Smooth muscle cell (in vitro differentiated cells): ENCODE data around the gene PRRX1. TPM values are rescaled to one million over a fixed set of nuclear protein-coding genes. Genes with fewer than 3 reads are reported as not detected.

Experiments used
- DNase-seq: peaks from one replicate; lab custom pipeline; 2025; ENCODE audit not compliant: unreplicated experiment; lab: John Stamatoyannopoulos, UW
- H2AFZ ChIP-seq: fragments of 200-600 bp; sonication (generic); 2 replicates; pipeline ENCODE4 v1.6.0; 2016; ENCODE audit warnings: antibody characterized with exemption, low read depth, mild to moderate bottlenecking
- H3F3A ChIP-seq: fragments of 200-600 bp; sonication (generic); 2 replicates; pipeline ENCODE4 v1.6.0; 2017; ENCODE audit warnings: antibody characterized with exemption, low read depth
- H3K27ac ChIP-seq: fragments of 200-600 bp; sonication (generic); 2 replicates; pipeline ENCODE4 v1.5.1; 2016; ENCODE audit warnings: low read depth, mild to moderate bottlenecking
- H3K27me3 ChIP-seq: fragments of 200-600 bp; sonication (generic); 2 replicates; pipeline ENCODE4 v1.6.1; 2016; ENCODE audit warnings: low read depth, mild to moderate bottlenecking
- H3K36me3 ChIP-seq: fragments of 200-600 bp; sonication (generic); 2 replicates; pipeline ENCODE4 v1.5.1; 2016; ENCODE audit warnings: low read depth
- H3K4me1 ChIP-seq: fragments of 200-600 bp; sonication (generic); 2 replicates; pipeline ENCODE4 v1.5.1; 2016; ENCODE audit warnings: low read depth
- H3K4me2 ChIP-seq: fragments of 200-600 bp; sonication (generic); 2 replicates; pipeline ENCODE4 v1.6.0; 2016; ENCODE audit warnings: mild to moderate bottlenecking
- H3K4me3 ChIP-seq: fragments of 200-600 bp; sonication (generic); 2 replicates; pipeline ENCODE4 v1.5.1; 2016; ENCODE audit warnings: mild to moderate bottlenecking
- H3K79me2 ChIP-seq: fragments of 200-600 bp; sonication (generic); 2 replicates; pipeline ENCODE4 v1.6.0; 2016; ENCODE audit warnings: low read depth, mild to moderate bottlenecking
- H3K9ac ChIP-seq: fragments of 200-600 bp; sonication (generic); 2 replicates; pipeline ENCODE4 v1.6.0; 2016; ENCODE audit warnings: low read depth
- H3K9me3 ChIP-seq: fragments of 200-600 bp; sonication (generic); replicated peaks from 2 replicates; pipeline ENCODE4 v1.5.1; 2016; ENCODE audit warnings: low read depth
- H4K20me1 ChIP-seq: fragments of 200-600 bp; sonication (generic); 2 replicates; pipeline ENCODE4 v1.6.0; 2016; ENCODE audit warnings: low read depth
- CTCF ChIP-seq: fragments of 200-600 bp; sonication (generic); IDR thresholded peaks from 2 replicates; pipeline ENCODE4 v1.5.1; 2017; ENCODE audit warnings: borderline replicate concordance, mild to moderate bottlenecking, antibody characterized with exemption; ENCODE audit not compliant: insufficient read depth, poor library complexity, severe bottlenecking
- WGBS: methylation state at CpG from one replicate; pipeline ENCODE4 v1.1.7; 2016; ENCODE audit warnings: low lambda C conversion rate; 5-methylcytosine and 5-hydroxymethylcytosine counted together
- polyA plus RNA-seq: library from polyadenylated mRNA; unstranded; fragments of >200 nt; fragmentation: Nextera tagmentation; extraction: Ambion mirVana; gene quantifications from 2 replicates; pipeline ENCODE4 v1.2.1, GENCODE V29; 2016
- total RNA-seq: library from RNA; depleted of rRNA; stranded (reverse); fragments of >200 nt; gene quantifications from 2 replicates; pipeline ENCODE4 v1.2.3, GENCODE V29; 2014

The PRRX1 gene
- total and polyA plus RNA-seq, 2 experiments from 2014 or later = 31.9 to 59.6 TPM

- H4K20me1 ChIP-seq = no peaks in the 10 kb centered on the region
- H2AFZ ChIP-seq = peak overlapping the region; percentile 8
- H3F3A ChIP-seq = peaks cover 23% of the 10 kb centered on the region
- no peak for TF ChIP-seq CTCF
- H3K4me3 ChIP-seq = no peak overlapping the region
- no peaks in the 10 kb centered on the region for H3K27me3 ChIP-seq
- H3K9me3 ChIP-seq = no peaks in the 10 kb centered on the region
- H3K79me2 ChIP-seq = peaks cover 22% of the 10 kb centered on the region
- peak overlapping the region; percentile 91 for H3K27ac ChIP-seq
- DNase-seq = no peak
- H3K36me3 ChIP-seq = no peaks in the 10 kb centered on the region
- peak overlapping the region; percentile 57 for H3K4me2 ChIP-seq
- H3K4me1 ChIP-seq = peaks cover 24% of the 10 kb centered on the region
- H3K9ac ChIP-seq = peak overlapping the region; percentile 18
These were observed 33.4 kb downstream of the PRRX1 start for GRCh38 chr1:170697316-170697715.

DNA sequence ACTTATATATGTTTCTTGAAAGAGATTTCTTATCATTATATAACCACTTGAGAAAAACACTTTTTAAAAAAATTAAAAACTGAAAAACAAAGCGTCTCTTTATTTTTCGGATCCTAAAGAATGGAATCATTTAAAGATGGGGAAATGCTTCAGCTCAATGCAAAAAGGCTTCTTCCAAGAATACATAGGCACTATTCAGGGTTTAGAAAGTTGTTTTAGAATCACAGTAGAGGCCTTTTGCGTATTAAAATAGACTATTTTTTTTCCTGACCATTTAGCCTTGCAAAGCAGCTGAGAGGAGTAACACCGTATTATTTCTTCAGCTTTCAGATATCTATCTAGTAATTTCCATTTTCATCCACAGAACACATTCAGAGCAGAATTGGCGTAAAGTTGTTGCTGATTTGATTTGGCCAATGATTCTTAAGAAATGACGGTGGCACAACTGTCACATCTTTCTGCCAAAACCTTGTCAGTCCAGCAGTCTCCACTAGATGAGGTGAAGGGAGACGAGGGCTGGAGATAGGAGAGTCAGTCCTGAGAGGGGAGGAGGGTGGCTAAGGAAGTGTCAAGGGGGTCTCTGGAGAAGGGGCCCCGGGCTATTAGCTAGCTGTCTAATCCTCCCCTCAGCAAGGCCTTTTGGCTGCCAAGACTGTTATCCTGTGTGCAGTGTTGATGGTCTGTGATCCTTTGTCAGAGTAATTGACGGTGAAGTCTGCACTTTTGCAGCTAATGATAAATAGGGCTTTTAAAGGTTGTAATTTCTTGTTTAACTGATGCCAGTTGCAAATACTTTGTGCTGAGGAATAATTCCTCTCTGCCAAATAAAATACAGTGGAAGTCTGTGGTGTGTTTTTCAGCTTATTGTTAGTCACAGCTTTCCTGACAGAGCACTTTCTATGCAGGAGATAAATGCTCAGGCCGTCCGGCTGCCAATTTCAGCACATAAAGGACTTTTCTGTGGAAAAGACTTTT lies 34.7 kb downstream of the PRRX1 start:
- Histone ChIP-seq H3K27ac (peak overlapping the region; percentile 89), H3K79me2 (peaks cover 31% of the 10 kb centered on the region), H3K36me3 (no peaks in the 10 kb centered on the region), H3K4me1 (peaks cover 24% of the 10 kb centered on the region), H3K4me3 (no peak overlapping the region), H3K27me3 (no peaks in the 10 kb centered on the region), H3K4me2 (peak overlapping the region; percentile 73), H3F3A (peaks cover 23% of the 10 kb centered on the region), H3K9me3 (no peaks in the 10 kb centered on the region), H4K20me1 (no peaks in the 10 kb centered on the region), H2AFZ (peak overlapping the region; percentile 45), H3K9ac (peak overlapping the region; percentile 13)
- no peak for TF ChIP-seq CTCF
- WGBS = 40% methylated on average over 11 of the region's 11 CpGs
- no peak for DNase-seq

GRCh38 chr1:170699696-170700095 lies 35.8 kb downstream of the PRRX1 start:
- no peak for DNase-seq

More at GRCh38 chr1:170699696-170700095, 35.8 kb downstream of the PRRX1 start:
- Histone ChIP-seq H3K4me2 (peak overlapping the region; percentile 73), H3K9ac (no peak overlapping the region), H3K4me1 (peaks cover 24% of the 10 kb centered on the region), H3K36me3 (no peaks in the 10 kb centered on the region), H2AFZ (no peak overlapping the region), H3K27ac (peak overlapping the region; percentile 89), H3K27me3 (no peaks in the 10 kb centered on the region), H3K9me3 (no peaks in the 10 kb centered on the region), H3F3A (peaks cover 23% of the 10 kb centered on the region), H3K79me2 (peaks cover 37% of the 10 kb centered on the region), H3K4me3 (no peak overlapping the region), H4K20me1 (no peaks in the 10 kb centered on the region)
- 93% methylated on average over 8 of the region's 8 CpGs for WGBS
- no peak for TF ChIP-seq CTCF
